Colonic mucosa (tissue), 4 donors: ENCODE results near the gene KRT86. TPM values are rescaled to one million over a fixed set of nuclear protein-coding genes. Genes with fewer than 3 reads are reported as not detected.

Source experiments
- DNase-seq: peaks from one replicate; pipeline ENCODE4 v3.0.0-alpha.2; 2020
- H3K27ac ChIP-seq: fragments of 200-600 bp; one replicate; pipeline ENCODE4 v1.8.0; 2021
- H3K27me3 ChIP-seq: fragments of 200-600 bp; one replicate; pipeline ENCODE4 v1.8.0; 2021
- H3K36me3 ChIP-seq: fragments of 200-600 bp; one replicate; pipeline ENCODE4 v1.8.0; 2021
- H3K4me1 ChIP-seq: fragments of 200-600 bp; one replicate; pipeline ENCODE4 v1.8.0; 2021; ENCODE audit warnings: mild to moderate bottlenecking
- H3K4me3 ChIP-seq: fragments of 200-600 bp; one replicate; pipeline ENCODE4 v1.8.0; 2021
- H3K9ac ChIP-seq, 2 donors: one replicate each; pipeline ENCODE4 v1.7.0; 2013; ENCODE audit warnings: control low read depth in 2 of 2, low read depth in 2 of 2, low read length in 2 of 2
- H3K9me3 ChIP-seq: fragments of 200-600 bp; one replicate; pipeline ENCODE4 v1.8.0; 2021
- intact Hi-C: fragments of 100-400 bp; cut with DNase I; formaldehyde crosslinking; loops from one replicate; pipeline ENCODE4 v1.14.1; 2022
- total RNA-seq, 2 donors: library from RNA; stranded (reverse); fragmentation: NEBNext Ultra II Directional in 1 of 2; extraction: Animal tissue kit (Norgen Biotek cat#: 25700) in 1 of 2; gene quantifications; one replicate each; pipeline ENCODE4 v1.2.1, GENCODE V29; 2021
- TF ChIP-seq, protein P1 (sequence below): fragments of 200-600 bp; IDR thresholded peaks from one replicate; pipeline ENCODE4 v1.8.0; 2022; ENCODE audit warnings: antibody characterized with exemption, mild to moderate bottlenecking
- donor health status: healthy.
- donor health status: DM: no; HTN: no; CAD: no.
- donor health status: DM: no; HTN: no; CAD: no.

The KRT86 gene
- total RNA-seq, 2 donors from 2014 or later = 0.16 TPM; not detected in 1

GRCh38 chr12:52260361-52261207 is 13.9 kb upstream of the KRT86 start:
- H3K9ac ChIP-seq = no peak overlapping the region
- intact Hi-C loops = no loop called here
- no peak for DNase-seq
- H3K27ac ChIP-seq = no peak overlapping the region
- H3K9me3 ChIP-seq = no peaks in the 10 kb centered on the region
- H3K4me3 ChIP-seq = no peak overlapping the region
- peaks cover 6% of the 10 kb centered on the region for H3K4me1 ChIP-seq
- peaks cover 21% of the 10 kb centered on the region for H3K27me3 ChIP-seq
- no peaks in the 10 kb centered on the region for H3K36me3 ChIP-seq
- TF ChIP-seq, protein P1, sequence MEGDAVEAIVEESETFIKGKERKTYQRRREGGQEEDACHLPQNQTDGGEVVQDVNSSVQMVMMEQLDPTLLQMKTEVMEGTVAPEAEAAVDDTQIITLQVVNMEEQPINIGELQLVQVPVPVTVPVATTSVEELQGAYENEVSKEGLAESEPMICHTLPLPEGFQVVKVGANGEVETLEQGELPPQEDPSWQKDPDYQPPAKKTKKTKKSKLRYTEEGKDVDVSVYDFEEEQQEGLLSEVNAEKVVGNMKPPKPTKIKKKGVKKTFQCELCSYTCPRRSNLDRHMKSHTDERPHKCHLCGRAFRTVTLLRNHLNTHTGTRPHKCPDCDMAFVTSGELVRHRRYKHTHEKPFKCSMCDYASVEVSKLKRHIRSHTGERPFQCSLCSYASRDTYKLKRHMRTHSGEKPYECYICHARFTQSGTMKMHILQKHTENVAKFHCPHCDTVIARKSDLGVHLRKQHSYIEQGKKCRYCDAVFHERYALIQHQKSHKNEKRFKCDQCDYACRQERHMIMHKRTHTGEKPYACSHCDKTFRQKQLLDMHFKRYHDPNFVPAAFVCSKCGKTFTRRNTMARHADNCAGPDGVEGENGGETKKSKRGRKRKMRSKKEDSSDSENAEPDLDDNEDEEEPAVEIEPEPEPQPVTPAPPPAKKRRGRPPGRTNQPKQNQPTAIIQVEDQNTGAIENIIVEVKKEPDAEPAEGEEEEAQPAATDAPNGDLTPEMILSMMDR = no peak

GRCh38 chr12:52261208-52261484 is 13.3 kb upstream of the KRT86 start:
- Histone ChIP-seq H3K4me3 (no peak overlapping the region), H3K9ac (peak overlapping the region in 1 of 2 donors; percentile 12), H3K36me3 (no peaks in the 10 kb centered on the region), H3K9me3 (no peaks in the 10 kb centered on the region), H3K27ac (no peak overlapping the region), H3K27me3 (peaks cover 21% of the 10 kb centered on the region), H3K4me1 (peaks cover 6% of the 10 kb centered on the region)
- TF ChIP-seq, protein P1 = no peak
- DNase-seq = no peak
- intact Hi-C loops = no loop called here

- TF ChIP-seq, protein P1 = no peak
- no peak overlapping the region for H3K4me3 ChIP-seq
- peaks cover 16% of the 10 kb centered on the region for H3K27me3 ChIP-seq
- no peak overlapping the region for H3K9ac ChIP-seq
- H3K4me1 ChIP-seq = peaks cover 6% of the 10 kb centered on the region
- H3K36me3 ChIP-seq = no peaks in the 10 kb centered on the region
- H3K27ac ChIP-seq = no peak overlapping the region
- no peaks in the 10 kb centered on the region for H3K9me3 ChIP-seq
- no peak for DNase-seq
- intact Hi-C loops = no loop called here
Observed at GRCh38 chr12:52262286-52262685, 12.2 kb upstream of the KRT86 start.

GRCh38 chr12:52263761-52264434 is 10.5 kb upstream of the KRT86 start:
- no peaks in the 10 kb centered on the region for H3K4me1 ChIP-seq
- no peak overlapping the region for H3K4me3 ChIP-seq
- TF ChIP-seq, protein P1 = no peak
- no peaks in the 10 kb centered on the region for H3K9me3 ChIP-seq
- DNase-seq = no peak
- H3K27me3 ChIP-seq = peaks cover under 1% of the 10 kb centered on the region
- no peak overlapping the region for H3K9ac ChIP-seq
- intact Hi-C loops = no loop called here
- no peaks in the 10 kb centered on the region for H3K36me3 ChIP-seq
- no peak overlapping the region for H3K27ac ChIP-seq

GRCh38 chr12:52264435-52264825 is 10.0 kb upstream of the KRT86 start:
- no peak overlapping the region for H3K27ac ChIP-seq
- H3K4me3 ChIP-seq = no peak overlapping the region
- TF ChIP-seq, protein P1 = no peak
- no peaks in the 10 kb centered on the region for H3K36me3 ChIP-seq
- no peak for DNase-seq
- intact Hi-C loops = no loop called here
- no peaks in the 10 kb centered on the region for H3K9me3 ChIP-seq
- H3K9ac ChIP-seq = no peak overlapping the region
- H3K27me3 ChIP-seq = no peaks in the 10 kb centered on the region
- no peaks in the 10 kb centered on the region for H3K4me1 ChIP-seq
